ENCODE data around the gene IL17RA. TPM values are rescaled to one million over a fixed set of nuclear protein-coding genes. Genes with fewer than 3 reads are reported as not detected.
A peak's percentile ranks its signal among the peaks of the same experiment; 100 is the strongest.
"Not testable (repeated sequence)": the region's sequence is repeated elsewhere in the genome, so short reads cannot be mapped to it uniquely, and the experiment has no call there.

Gene IL17RA
- total RNA-seq, result 6.2 TPM in 2 replicates

DNA sequence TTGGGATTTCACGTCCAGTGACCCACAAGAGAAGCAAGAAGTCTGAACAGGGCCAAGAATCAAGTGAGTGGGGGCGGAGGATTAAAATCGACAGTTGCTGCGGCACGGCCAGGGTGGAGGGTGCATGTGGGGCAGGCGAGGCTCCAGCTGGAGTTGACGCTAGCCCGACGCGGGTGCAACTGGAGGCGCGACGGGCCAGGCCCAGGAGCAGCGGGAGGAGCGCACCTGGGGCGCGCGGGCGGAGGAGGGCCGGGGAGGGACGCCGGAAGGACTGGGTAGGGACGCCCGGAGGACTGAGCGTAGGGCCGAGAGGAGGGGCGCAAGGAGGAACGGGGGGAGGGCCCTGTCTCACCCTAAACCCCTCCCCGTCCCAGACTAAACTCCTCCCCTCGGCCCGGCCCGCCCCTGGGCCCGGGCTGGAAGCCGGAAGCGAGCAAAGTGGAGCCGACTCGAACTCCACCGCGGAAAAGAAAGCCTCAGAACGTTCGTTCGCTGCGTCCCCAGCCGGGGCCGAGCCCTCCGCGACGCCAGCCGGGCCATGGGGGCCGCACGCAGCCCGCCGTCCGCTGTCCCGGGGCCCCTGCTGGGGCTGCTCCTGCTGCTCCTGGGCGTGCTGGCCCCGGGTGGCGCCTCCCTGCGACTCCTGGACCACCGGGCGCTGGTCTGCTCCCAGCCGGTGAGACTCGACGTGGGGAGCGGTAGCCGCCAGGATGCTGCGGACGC is at the start of gene IL17RA:
Gene IL17RA, plus strand, starts transcription at position 447 of the 723 bp plus-strand sequence. Its CDS starts 92 bp downstream, at position 539.
- Histone ChIP-seq H3K4me1 (ENCODE audit: insufficient read depth, low read length) (peaks cover 7% of the 10 kb centered on the region), H3K4me2 (ENCODE audit: insufficient read depth, low read length) (peak within 1 kb of the TSS; percentile 83), H3K9me3 (ENCODE audit: low read depth, low read length) (no peaks in the 10 kb centered on the region), H3K27ac (ENCODE audit: low read depth, low read length) (peak within 1 kb of the TSS; percentile 45), H3K79me2 (ENCODE audit: insufficient read depth, low read length) (peaks cover 18% of the 10 kb centered on the region), H4K20me1 (ENCODE audit: insufficient read depth, low read length) (peaks cover 20% of the 10 kb centered on the region), H3K27me3 (ENCODE audit: insufficient read depth, low read length) (no peaks in the 10 kb centered on the region), H3K4me3 (ENCODE audit: insufficient read depth, low read length) (peak within 1 kb of the TSS; percentile 84), H2AFZ (ENCODE audit: low read length) (peak within 1 kb of the TSS; percentile 88), H3K36me3 (ENCODE audit: insufficient read depth, low read length) (no peaks in the 10 kb centered on the region)
- peak; percentile 97 for DNase-seq (ENCODE audit: insufficient read length, low spot score, missing footprints)
- TF ChIP-seq CTCF (IDR thresholded peaks at IDR 0.05; ENCODE audit: extremely low read depth, low read depth, low read length), result no peak

- no peak for TF ChIP-seq CTCF (IDR thresholded peaks at IDR 0.05; ENCODE audit: extremely low read depth, low read depth, low read length)
- no peak for DNase-seq (ENCODE audit: insufficient read length, low spot score, missing footprints)
- H3K4me3 ChIP-seq (ENCODE audit: insufficient read depth, low read length), result no peak overlapping the region
- H3K27me3 ChIP-seq (ENCODE audit: insufficient read depth, low read length), result no peaks in the 10 kb centered on the region
- H3K9me3 ChIP-seq (ENCODE audit: low read depth, low read length), result no peaks in the 10 kb centered on the region
- H3K79me2 ChIP-seq (ENCODE audit: insufficient read depth, low read length), result no peaks in the 10 kb centered on the region
- no peak overlapping the region for H3K4me2 ChIP-seq (ENCODE audit: insufficient read depth, low read length)
- H4K20me1 ChIP-seq (ENCODE audit: insufficient read depth, low read length), result no peaks in the 10 kb centered on the region
- no peak overlapping the region for H2AFZ ChIP-seq (ENCODE audit: low read length)
- H3K27ac ChIP-seq (ENCODE audit: low read depth, low read length), result no peak overlapping the region
- H3K4me1 ChIP-seq (ENCODE audit: insufficient read depth, low read length), result no peaks in the 10 kb centered on the region
- H3K36me3 ChIP-seq (ENCODE audit: insufficient read depth, low read length), result no peaks in the 10 kb centered on the region
These were observed 49.6 kb upstream of the IL17RA start for GRCh38 chr22:17035246-17035645.

DNA sequence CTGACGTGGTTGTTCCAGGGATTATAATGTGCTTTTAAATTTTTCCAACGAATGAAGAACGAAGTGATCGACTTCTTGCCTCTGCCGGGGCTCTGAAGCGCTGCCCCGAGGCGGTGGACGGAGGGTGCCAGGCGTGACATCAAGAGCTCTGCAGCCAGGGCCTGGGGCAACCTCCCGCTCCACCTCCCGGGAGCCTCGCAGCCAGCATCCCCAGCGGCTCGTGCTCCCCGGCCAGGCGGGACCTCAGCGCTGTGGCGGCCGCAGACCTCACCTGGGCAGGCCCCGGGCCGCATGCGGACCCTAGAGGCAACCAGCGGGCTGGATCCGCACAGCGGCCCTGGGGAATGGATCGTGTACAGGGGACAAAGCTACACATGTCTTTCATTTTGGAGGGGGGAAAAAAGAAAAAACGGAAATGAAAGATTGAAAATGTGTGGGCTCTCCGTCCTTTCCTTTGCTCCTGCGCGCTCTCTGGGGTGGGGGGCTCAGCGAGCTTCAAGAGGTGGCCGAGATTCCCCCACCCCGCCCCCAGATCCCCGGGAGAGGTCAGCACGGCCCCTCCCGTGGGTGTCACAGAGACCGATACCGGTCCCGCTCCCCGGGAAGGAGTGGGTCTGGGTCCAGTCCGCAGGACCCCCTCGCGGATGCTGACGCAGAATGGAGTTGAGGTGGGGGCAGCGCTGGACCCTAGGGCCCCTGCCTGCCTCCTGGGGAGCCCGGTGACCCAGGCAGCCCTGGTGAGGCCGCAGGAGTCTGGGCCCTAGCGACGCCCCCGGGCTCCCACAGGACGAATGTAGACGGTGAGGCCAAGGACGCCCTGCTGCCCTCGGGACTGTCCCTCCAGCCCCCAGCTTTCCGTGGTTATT is 48.6 kb upstream of the IL17RA start:
- H3K79me2 ChIP-seq (ENCODE audit: insufficient read depth, low read length); H3K27me3 ChIP-seq (ENCODE audit: insufficient read depth, low read length); H3K36me3 ChIP-seq (ENCODE audit: insufficient read depth, low read length); H3K4me1 ChIP-seq (ENCODE audit: insufficient read depth, low read length); H3K4me2 ChIP-seq (ENCODE audit: insufficient read depth, low read length); H4K20me1 ChIP-seq (ENCODE audit: insufficient read depth, low read length); H2AFZ ChIP-seq (ENCODE audit: low read length); H3K9me3 ChIP-seq (ENCODE audit: low read depth, low read length); H3K27ac ChIP-seq (ENCODE audit: low read depth, low read length): not testable (repeated sequence)
- H3K4me3 ChIP-seq (ENCODE audit: insufficient read depth, low read length), result peak overlapping the region; percentile 16
- DNase-seq (ENCODE audit: insufficient read length, low spot score, missing footprints), result peak; percentile 61

DNA sequence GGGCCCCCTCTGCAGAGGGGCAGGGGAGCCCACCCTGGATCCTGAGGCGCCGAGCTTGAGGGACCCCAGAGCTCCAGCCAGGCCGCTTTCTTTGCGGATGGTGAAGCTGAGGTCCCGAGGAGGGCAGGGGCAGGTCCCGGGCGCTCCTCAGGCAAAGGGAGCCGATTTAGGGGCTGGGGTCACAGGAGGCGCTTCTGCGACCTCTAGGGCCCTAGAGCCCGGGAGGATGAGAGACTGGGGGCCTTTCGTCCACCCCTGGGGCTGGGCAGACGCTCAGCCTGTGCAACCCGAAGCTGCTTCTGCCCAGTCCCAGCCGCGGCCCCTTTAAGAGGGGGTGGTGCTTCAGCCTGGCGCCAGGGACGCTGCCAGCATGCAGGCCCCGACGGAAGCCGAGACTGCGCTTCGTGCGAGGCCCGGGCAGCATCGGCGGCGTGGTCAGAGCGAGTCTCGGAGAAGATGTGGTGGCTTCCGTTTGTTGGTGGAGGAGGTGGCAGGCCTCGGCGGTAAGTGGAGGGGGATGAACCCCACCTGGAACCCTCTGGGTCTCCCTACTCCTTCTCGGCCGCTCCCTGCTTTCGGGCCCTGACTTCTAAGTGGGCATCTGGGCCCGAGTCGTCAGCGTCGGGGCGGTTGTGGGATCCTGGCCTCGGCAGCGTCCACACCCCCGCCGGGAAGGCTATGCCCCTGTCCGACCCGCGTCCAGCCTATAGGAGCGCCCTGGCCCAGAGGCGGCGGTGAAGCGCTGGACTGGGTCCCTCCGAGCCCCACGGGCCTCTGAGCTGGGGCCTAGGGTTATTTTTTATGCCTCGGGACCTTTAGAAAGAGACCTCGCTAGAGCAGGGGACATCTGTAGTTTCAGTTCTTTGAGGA is 47.7 kb upstream of the IL17RA start:
- not testable (repeated sequence) for H3K27me3 ChIP-seq (ENCODE audit: insufficient read depth, low read length); H3K9me3 ChIP-seq (ENCODE audit: low read depth, low read length); H3K4me1 ChIP-seq (ENCODE audit: insufficient read depth, low read length); H4K20me1 ChIP-seq (ENCODE audit: insufficient read depth, low read length); H3K79me2 ChIP-seq (ENCODE audit: insufficient read depth, low read length); H3K4me3 ChIP-seq (ENCODE audit: insufficient read depth, low read length); H3K27ac ChIP-seq (ENCODE audit: low read depth, low read length); H2AFZ ChIP-seq (ENCODE audit: low read length); H3K4me2 ChIP-seq (ENCODE audit: insufficient read depth, low read length); H3K36me3 ChIP-seq (ENCODE audit: insufficient read depth, low read length)
- peak; percentile 35 for DNase-seq (ENCODE audit: insufficient read length, low spot score, missing footprints)

All from osteoblast (primary cell).